Measurements from ENCODE around the gene KCTD21.

GRCh38 chr11:78227921-78228320 is 39.5 kb upstream of the KCTD21 start:
- TF ChIP-seq GABPA (IDR thresholded peaks at IDR 0.05; ENCODE audit: low read depth): no peak
- TF ChIP-seq CTCF (IDR thresholded peaks at IDR 0.05; ENCODE audit: insufficient read depth, low read length): no peak
- no peak for TF ChIP-seq POLR2AphosphoS5 (IDR thresholded peaks at IDR 0.05; ENCODE audit: low read depth)
